Caco-2 (cell line): Measurements from ENCODE around the gene IMMP2L. TPM values are rescaled to one million over a fixed set of nuclear protein-coding genes. Genes with fewer than 3 reads are reported as not detected.

Experiments used
- BruUV-seq: library from RNA; stranded (reverse); fragments of 400-500 nt; replicated peaks from 2 replicates; lab custom pipeline; 2021; lab: Mats Ljungman, UMichigan
- CTCF ChIA-PET: fragments of 300-600 bp; sonication (Branson Sonifier 250); formaldehyde crosslinking; loops from one replicate; lab custom pipeline; 2022; ENCODE audit warnings: antibody characterized with exemption; lab: Charles Lee
- POLR2A ChIA-PET: fragments of 300-600 bp; sonication (Branson Sonifier 250); formaldehyde crosslinking; loops from one replicate; lab custom pipeline; 2022; ENCODE audit warnings: antibody characterized with exemption; lab: Charles Lee
- DNase-seq, 2 experiments: peaks; one replicate each; pipeline versions ENCODE4 v3.0.0 to v3.0.0-alpha.2; 2020 to 2022
- H3K27me3 ChIP-seq: replicated peaks from 2 replicates; pipeline ENCODE4 v1.6.0; 2011; ENCODE audit warnings: low read length; ENCODE audit not compliant: control insufficient read depth, insufficient read depth
- H3K36me3 ChIP-seq: 2 replicates; pipeline ENCODE4 v1.5.1; 2011; ENCODE audit warnings: low read length; ENCODE audit not compliant: control insufficient read depth, insufficient read depth
- H3K4me1 ChIP-seq: fragments of 250-450 bp; sonication (Bioruptor Pico); 2 replicates; pipeline ENCODE4 v1.5.1; 2020; ENCODE audit warnings: mild to moderate bottlenecking
- H3K4me3 ChIP-seq: 2 replicates; pipeline ENCODE4 v1.5.1; 2011; ENCODE audit warnings: low read depth, mild to moderate bottlenecking, control low read depth, low read length
- H3K9me3 ChIP-seq: fragments of 250-450 bp; sonication (Bioruptor Pico); 2 replicates; pipeline ENCODE4 v1.5.1; 2020; ENCODE audit warnings: mild to moderate bottlenecking, moderate library complexity
- H3K27ac Mint-ChIP-seq: one replicate; pipeline ENCODE4 v1.8.0; 2022; ENCODE audit warnings: mixed read lengths; ENCODE audit not compliant: unreplicated experiment
- H3K27me3 Mint-ChIP-seq: one replicate; pipeline ENCODE4 v1.8.0; 2022; ENCODE audit warnings: mixed read lengths; ENCODE audit not compliant: insufficient read depth, unreplicated experiment
- H3K36me3 Mint-ChIP-seq: one replicate; pipeline ENCODE4 v1.8.0; 2022; ENCODE audit warnings: mild to moderate bottlenecking, mixed read lengths; ENCODE audit not compliant: insufficient read depth, unreplicated experiment
- H3K4me1 Mint-ChIP-seq: one replicate; pipeline ENCODE4 v1.8.0; 2022; ENCODE audit warnings: low read depth, mixed read lengths; ENCODE audit not compliant: unreplicated experiment
- H3K4me3 Mint-ChIP-seq: one replicate; pipeline ENCODE4 v1.8.0; 2022; ENCODE audit warnings: mild to moderate bottlenecking, moderate library complexity, mixed read lengths; ENCODE audit not compliant: unreplicated experiment
- H3K9me3 Mint-ChIP-seq: one replicate; pipeline ENCODE4 v1.8.0; 2022; ENCODE audit warnings: mixed read lengths; ENCODE audit not compliant: unreplicated experiment
- intact Hi-C: fragments of 100-400 bp; cut with micrococcal nuclease; formaldehyde crosslinking; loops from one replicate; pipeline ENCODE4 v1.10.0; 2022; ENCODE audit not compliant: unreplicated experiment
- total RNA-seq: library from RNA; stranded (reverse); gene quantifications from 2 replicates; pipeline ENCODE4 v1.2.3, GENCODE V29; 2022
- TF ChIP-seq, protein P1 (sequence below), 2 experiments: fragments of 200-600 bp in 1 of 2; IDR thresholded peaks; 1 replicate in 1 of 2; 2 replicates in 1 of 2; pipeline versions ENCODE4 v1.5.1 to v1.8.0; 2011 to 2022; ENCODE audit warnings: antibody characterized with exemption in 1 of 2, control low read depth in 1 of 2, inconsistent platforms in 1 of 2, low read depth in 1 of 2, low read length in 1 of 2, mild to moderate bottlenecking in 1 of 2, moderate library complexity in 1 of 2; ENCODE audit not compliant: insufficient read depth in 1 of 2, severe bottlenecking in 1 of 2, unreplicated experiment in 1 of 2

IMMP2L gene
- total RNA-seq, 1 experiment from 2014 or later: 9.5 TPM

GRCh38 chr7:111168182-111168581 is 394.1 kb downstream of the IMMP2L start:
- no TSS peak for BruUV-seq
- H3K27ac Mint-ChIP-seq: no peak overlapping the region
- Histone ChIP-seq H3K36me3 (no peaks in the 10 kb centered on the region), H3K9me3 (no peaks in the 10 kb centered on the region), H3K27me3 (no peaks in the 10 kb centered on the region), H3K4me1 (0 out of 2 replicates have a peak, but pooled peaks cover 4% of the 10 kb centered on the region), H3K4me3 (no peak overlapping the region)
- CTCF ChIA-PET: no interaction called here
- POLR2A ChIA-PET: no interaction called here
- H3K9me3 Mint-ChIP-seq: no peaks in the 10 kb centered on the region
- H3K27me3 Mint-ChIP-seq: no peaks in the 10 kb centered on the region
- H3K4me1 Mint-ChIP-seq: peaks cover 6% of the 10 kb centered on the region
- no peak for DNase-seq
- H3K4me3 Mint-ChIP-seq: no peak overlapping the region
- TF ChIP-seq, protein P1, sequence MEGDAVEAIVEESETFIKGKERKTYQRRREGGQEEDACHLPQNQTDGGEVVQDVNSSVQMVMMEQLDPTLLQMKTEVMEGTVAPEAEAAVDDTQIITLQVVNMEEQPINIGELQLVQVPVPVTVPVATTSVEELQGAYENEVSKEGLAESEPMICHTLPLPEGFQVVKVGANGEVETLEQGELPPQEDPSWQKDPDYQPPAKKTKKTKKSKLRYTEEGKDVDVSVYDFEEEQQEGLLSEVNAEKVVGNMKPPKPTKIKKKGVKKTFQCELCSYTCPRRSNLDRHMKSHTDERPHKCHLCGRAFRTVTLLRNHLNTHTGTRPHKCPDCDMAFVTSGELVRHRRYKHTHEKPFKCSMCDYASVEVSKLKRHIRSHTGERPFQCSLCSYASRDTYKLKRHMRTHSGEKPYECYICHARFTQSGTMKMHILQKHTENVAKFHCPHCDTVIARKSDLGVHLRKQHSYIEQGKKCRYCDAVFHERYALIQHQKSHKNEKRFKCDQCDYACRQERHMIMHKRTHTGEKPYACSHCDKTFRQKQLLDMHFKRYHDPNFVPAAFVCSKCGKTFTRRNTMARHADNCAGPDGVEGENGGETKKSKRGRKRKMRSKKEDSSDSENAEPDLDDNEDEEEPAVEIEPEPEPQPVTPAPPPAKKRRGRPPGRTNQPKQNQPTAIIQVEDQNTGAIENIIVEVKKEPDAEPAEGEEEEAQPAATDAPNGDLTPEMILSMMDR (IDR thresholded peaks at IDR 0.05; ENCODE audit: insufficient read depth in 1 of 2, low read depth in 1 of 2, low read length in 1 of 2, severe bottlenecking in 1 of 2, unreplicated experiment in 1 of 2): no peak
- intact Hi-C loops: no loop called here
- no peaks in the 10 kb centered on the region for H3K36me3 Mint-ChIP-seq

DNA sequence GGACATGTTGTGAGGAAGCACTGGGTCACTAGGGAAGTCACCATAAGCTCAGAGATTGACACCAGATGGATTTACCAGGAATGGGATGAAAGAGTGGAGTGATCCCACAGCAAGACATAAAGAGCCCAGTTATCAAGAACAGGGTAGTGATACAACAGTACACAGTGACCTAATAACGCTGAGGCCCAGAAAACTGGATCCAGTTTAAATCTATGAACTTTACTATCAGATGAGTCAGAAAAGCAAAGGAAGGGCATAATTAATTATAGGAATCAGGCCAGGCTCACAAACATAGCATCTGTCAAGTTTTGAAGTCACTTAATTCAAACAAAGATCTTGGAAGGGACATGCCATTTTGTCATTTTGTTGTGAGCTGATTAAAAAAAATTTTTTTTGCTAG is 397.9 kb downstream of the IMMP2L start:
- POLR2A ChIA-PET: interaction anchor here (0.7 kb wide), 1 partner anchor 139 kb away, joined by 3 read pairs; no protein-coding TSS in a partner anchor
- intact Hi-C loops: no loop called here
- no peaks in the 10 kb centered on the region for H3K27me3 ChIP-seq
- DNase-seq: no peak
- BruUV-seq: no TSS peak
- no peak overlapping the region for H3K4me3 ChIP-seq
- Mint-ChIP-seq H3K9me3 (no peaks in the 10 kb centered on the region), H3K27me3 (no peaks in the 10 kb centered on the region), H3K4me1 (no peaks in the 10 kb centered on the region), H3K4me3 (no peak overlapping the region), H3K36me3 (no peaks in the 10 kb centered on the region), H3K27ac (no peak overlapping the region)
- no peaks in the 10 kb centered on the region for H3K4me1 ChIP-seq
- TF ChIP-seq, protein P1 (IDR thresholded peaks at IDR 0.05; ENCODE audit: insufficient read depth in 1 of 2, low read depth in 1 of 2, low read length in 1 of 2, severe bottlenecking in 1 of 2, unreplicated experiment in 1 of 2): no peak
- no peaks in the 10 kb centered on the region for H3K36me3 ChIP-seq
- CTCF ChIA-PET: no interaction called here
- H3K9me3 ChIP-seq: no peaks in the 10 kb centered on the region

GRCh38 chr7:111162692-111163091 is 399.6 kb downstream of the IMMP2L start:
- ChIA-PET CTCF (interaction anchor here (1.1 kb wide), 1 partner anchor 64 kb away, joined by 3 read pairs; no protein-coding TSS in a partner anchor), POLR2A (no interaction called here)
- TF ChIP-seq, protein P1 (IDR thresholded peaks at IDR 0.05; ENCODE audit: insufficient read depth in 1 of 2, low read depth in 1 of 2, low read length in 1 of 2, severe bottlenecking in 1 of 2, unreplicated experiment in 1 of 2): no peak
- Histone ChIP-seq H3K4me3 (no peak overlapping the region), H3K9me3 (no peaks in the 10 kb centered on the region), H3K27me3 (no peaks in the 10 kb centered on the region), H3K36me3 (no peaks in the 10 kb centered on the region), H3K4me1 (no peaks in the 10 kb centered on the region)
- Mint-ChIP-seq H3K27ac (no peak overlapping the region), H3K36me3 (no peaks in the 10 kb centered on the region), H3K27me3 (no peaks in the 10 kb centered on the region), H3K9me3 (no peaks in the 10 kb centered on the region), H3K4me1 (no peaks in the 10 kb centered on the region), H3K4me3 (no peak overlapping the region)
- intact Hi-C loops: no loop called here
- no peak for DNase-seq
- BruUV-seq: no TSS peak
